Stimulated activated CD4-positive, alpha-beta T cell treated with anti-CD3 and anti-CD28 coated beads, TNF-alpha, amount 100 ng/mL, for 1 hour (primary cell): Measurements from ENCODE around the gene EIF3K.

Experiments
- DNase-seq, 3 donors: peaks; one replicate each; pipeline ENCODE4 v3.0.0-alpha.2; 2020; ENCODE audit warnings: low read depth in 3 of 3, low spot score in 1 of 3

The EIF3K gene

DNA sequence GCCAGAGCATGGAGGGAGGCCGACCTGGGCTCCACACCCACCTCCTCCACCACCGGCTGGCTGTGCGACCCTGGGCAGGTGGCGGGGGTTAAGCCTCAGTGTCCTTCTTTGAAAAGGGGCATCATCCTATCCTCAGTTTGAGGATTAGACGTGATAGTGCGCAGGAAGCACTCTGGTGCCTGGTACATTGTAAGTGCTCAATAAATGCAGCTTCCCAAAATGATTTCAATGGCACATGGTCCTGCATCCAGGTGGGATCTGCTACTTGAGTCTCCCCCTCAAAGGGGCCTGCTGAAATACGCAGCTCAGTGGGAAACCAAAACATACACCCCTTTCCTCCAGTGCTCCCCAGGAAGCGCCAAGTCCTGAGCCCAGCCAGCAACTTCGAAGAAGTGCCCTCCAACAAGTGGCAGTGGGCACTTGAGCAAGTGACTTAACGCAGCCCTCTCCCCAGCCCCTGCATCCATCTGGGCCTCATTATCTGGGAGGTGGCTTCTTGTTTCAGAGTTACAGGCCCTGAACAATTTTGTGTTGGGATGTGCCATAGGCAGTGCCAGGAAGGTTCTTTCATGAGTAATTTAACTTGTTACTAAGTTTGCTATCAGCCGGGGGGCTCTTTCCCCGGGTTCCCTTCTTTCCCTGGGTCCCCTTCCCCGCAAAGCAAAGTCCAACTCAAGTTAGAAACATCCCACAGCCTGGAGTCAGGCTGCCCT is 46.4 kb downstream of the EIF3K start:
- no peak for DNase-seq

- no peak for DNase-seq
These were observed 47.1 kb downstream of the EIF3K start for GRCh38 chr19:38665950-38666662.

DNA sequence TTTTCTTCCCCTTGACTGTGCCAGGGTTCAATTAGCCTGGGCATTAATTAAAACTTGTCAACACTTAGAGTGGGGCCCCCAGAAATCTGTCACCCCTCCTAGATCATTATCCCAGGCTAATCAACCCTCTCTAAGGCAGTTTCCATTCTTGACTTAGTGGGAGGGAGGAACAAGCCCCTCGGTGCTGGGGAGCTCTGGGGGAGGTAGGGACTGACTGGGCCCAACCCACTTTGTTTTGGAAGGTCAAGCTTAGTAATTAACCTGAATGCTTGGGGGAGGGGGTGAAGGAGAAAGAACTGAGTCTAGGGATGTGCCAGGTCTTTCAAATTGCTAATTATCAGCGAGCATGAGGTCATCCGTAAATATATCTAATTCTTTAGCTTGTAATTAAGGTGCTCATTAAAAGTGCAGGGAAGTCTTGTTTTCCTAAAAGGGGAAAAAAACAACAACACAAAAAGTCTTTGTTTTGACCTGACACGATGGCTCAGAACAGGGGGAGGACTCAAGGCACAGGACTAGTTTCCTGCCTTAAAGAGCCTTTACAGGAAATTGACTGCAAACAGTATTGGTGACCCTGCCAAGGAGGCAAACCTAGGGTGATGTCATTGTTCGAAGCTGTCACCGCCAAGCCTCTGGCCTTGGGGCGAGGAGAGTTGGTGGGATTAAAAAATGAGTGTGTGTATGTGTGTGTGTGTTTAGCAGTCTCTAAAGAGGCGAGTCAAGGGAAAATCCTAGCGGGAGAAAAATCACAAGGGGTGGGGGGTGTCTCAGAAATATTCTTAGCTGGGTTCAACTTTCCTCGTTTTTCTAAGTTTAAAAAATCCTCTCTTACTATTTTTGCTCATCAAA is 47.9 kb downstream of the EIF3K start:
- no peak for DNase-seq

- no peak for DNase-seq
These were observed 48.7 kb downstream of the EIF3K start for GRCh38 chr19:38667661-38668171.

- no peak for DNase-seq
These were observed 50.6 kb downstream of the EIF3K start for GRCh38 chr19:38669552-38669951.

GRCh38 chr19:38670921-38671398 is 52.0 kb downstream of the EIF3K start:
- no peak for DNase-seq

DNA sequence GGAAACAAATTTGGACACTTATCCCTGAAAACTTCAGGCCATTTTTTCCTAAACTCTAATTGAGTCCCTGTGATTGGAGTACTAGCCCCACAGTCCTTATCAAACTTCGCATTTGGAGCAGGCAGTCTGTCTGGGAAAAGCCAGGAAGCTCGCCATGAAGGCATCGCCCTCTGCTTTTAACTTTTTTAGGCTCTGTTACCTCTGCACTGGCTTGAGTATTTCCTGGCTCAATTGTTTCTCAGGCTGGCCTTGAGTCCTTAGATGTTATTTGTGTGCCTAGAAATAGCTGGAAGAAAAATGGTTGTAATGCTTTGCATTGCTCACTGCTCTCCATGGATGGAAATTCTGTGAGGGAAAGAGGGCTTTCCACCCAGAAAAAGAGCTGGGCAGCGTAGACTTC is 52.7 kb downstream of the EIF3K start:
- no peak for DNase-seq

DNA sequence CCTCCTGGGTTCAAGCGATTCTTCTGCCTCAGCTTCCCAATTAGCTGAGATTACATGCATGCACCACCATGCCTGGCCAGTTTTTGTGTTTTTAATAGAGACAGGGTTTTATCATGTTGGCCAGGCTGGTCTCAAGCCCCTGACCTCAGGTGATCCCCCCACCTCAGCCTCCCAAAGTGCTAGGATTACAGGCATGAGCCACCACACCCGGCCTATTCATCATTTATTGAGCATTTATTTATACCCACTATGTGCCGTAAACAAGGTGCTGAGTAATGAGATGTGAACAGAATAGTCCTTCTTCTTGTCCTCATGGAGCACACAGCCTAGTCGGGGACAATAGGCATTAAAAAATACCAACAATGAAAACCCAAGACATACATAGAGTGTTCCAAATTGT is 54.0 kb downstream of the EIF3K start:
- DNase-seq = no peak

GRCh38 chr19:38674388-38675171 is 55.6 kb downstream of the EIF3K start:
- DNase-seq = no peak

DNA sequence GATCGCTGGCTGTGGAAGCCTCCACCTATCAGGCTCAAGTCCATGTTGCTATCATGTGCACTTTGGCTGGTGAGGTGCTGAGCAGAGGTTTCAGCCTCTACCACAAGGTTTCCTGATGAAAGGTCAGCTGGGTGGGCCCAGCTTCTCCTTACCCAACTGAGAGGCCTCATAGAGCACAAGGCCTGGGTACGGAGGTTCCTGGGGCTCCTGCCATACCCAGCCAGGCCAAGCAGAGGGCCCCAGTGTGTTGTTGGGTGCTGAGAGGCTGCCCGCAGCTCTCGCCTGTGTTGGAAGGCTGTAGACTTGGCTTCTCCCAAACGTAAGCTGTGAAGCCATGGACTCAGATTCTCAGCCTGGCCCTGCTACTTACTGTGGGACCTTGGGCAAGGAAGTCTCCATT is 56.6 kb downstream of the EIF3K start:
- no peak for DNase-seq

DNA sequence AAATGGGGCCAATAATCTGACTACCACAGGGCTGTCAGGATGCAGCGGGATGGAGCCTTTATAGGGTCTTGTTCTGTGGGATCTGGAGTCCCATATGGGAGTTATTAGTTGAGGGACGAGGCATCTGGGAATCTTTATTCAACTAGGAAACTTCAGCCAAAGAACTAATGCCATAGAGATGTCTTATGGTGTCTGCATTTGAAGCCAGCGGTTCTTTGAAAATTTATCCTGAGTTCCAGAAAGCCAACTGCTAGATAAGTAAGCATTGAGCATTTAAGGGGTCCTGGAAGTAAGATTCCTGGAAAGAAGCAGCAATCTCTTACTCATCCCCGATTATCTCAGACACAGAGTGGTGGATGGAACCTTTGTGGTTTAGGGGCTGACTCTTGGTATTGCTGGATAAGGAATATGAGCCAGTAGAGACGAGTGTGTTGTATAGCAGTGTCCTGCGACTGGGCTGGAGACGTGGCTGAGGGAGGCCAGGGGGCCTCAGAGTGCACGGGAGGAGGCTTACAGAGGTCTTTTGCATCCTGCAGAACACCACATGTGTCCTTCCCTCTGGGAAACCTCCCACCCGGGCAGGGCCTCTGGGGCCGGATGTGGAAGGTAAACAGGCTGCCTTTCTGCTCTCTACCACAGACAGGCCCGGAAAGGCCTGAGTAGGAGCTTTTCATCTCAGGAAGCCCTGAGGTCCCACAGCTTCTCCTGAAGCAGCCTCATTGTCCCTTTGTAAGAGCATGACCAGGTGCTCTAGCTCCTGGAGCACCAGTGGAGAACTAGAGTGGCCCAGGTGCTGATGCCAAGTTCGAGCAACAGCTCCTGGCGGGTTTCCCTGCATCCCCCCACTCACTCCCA is 57.3 kb downstream of the EIF3K start:
- no peak for DNase-seq

- DNase-seq = no peak
These were observed 58.1 kb downstream of the EIF3K start for GRCh38 chr19:38676878-38677646.

GRCh38 chr19:38678217-38678890 is 59.4 kb downstream of the EIF3K start:
- DNase-seq = no peak

DNA sequence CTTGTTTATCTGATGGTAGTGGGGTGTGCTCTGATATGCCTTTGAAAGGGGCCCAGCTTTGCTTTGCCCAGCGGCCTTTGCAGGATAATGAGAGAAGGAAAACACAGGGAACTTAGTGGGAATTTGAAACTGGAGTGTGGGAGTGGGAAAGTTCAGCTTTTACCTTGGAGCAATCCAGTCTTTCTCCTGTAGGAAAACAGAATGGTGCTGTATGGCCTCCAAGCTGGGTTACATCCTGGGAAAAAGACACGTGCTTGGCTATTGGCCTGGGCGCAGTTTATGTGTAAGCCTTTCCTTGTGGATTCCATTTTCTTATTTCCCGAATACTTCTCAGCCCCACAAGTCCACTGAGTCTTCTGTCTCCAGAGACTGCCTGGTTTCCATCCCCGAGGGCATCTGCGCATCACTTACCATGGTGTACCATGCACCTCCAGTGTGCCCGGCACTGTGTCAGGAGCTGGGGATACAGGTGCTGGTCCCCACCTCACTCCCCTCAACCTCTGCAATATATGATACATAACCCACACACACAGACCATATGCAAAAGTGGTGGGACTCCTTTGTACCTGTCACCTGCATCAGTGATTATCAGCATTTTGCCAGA is 60.0 kb downstream of the EIF3K start:
- DNase-seq = no peak

DNA sequence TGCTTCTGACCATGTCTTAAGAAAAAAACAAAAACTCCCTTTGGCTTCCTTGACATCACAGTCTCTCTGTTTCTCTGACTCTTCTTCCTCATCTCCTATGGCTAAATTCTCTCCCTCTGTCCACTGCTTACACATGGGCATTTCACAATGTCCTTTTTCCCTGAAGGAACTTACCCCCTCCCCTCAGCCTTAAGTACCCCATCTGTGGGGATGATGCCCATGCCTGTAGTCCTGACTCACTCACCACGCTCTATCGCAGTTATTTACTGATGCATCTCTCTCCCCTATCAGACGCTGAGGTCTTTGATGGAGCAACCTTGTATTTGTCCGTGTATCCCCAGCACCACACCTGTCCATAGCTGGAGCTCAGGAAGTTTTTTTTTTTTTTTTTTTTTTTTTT is 60.9 kb downstream of the EIF3K start:
- DNase-seq = no peak

GRCh38 chr19:38682195-38682867 is 63.3 kb downstream of the EIF3K start:
- DNase-seq = no peak

DNA sequence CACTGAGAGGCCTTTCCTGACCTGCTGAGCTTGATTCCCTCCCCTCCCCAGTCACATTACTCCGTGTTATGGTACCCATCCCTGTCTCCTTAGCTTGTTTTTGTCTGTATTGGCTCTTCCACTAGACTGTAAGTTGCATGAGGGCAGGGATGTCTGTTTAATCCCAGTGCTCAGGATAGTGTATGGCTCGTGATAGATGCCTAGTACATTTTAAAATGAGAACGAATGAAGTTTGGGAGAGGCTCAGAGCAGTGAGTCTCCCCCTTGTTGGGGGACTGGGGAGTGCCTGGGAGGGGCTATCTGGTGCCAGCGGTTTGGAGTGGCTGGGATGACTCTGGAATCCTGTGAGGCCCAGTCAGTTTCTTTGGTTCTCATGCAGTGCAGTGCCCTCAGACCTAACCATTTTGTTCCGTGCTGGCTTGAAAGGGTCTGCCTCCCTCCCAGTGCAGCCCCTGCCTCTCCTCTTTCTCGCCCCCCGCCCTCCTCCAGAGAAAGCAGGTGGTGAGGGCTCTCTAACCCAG is 63.9 kb downstream of the EIF3K start:
- no peak for DNase-seq
